ENCODE data around the gene SPRY2. TPM values are rescaled to one million over a fixed set of nuclear protein-coding genes. Genes with fewer than 3 reads are reported as not detected.
"Not testable (repeated sequence)": the region's sequence is repeated elsewhere in the genome, so short reads cannot be mapped to it uniquely, and the experiment has no call there.

SPRY2 gene
- total RNA-seq, 1 donor from 2014 or later: 20.9 TPM

- no peak for TF ChIP-seq CTCF (IDR thresholded peaks at IDR 0.05; ENCODE audit: insufficient read depth, low read length, poor library complexity, severe bottlenecking)
- no peak overlapping the region for H3K4me3 ChIP-seq (ENCODE audit: low read depth, low read length)
- DNase-seq (ENCODE audit: low read depth): no peak
- H3K36me3 ChIP-seq (ENCODE audit: control insufficient read depth, insufficient read depth, low read length): no peaks in the 10 kb centered on the region
- no peaks in the 10 kb centered on the region for H3K27me3 ChIP-seq (ENCODE audit: control insufficient read depth, insufficient read depth, low read length)
These were observed 7.4 kb upstream of the SPRY2 start for GRCh38 chr13:80348314-80348713.

DNA sequence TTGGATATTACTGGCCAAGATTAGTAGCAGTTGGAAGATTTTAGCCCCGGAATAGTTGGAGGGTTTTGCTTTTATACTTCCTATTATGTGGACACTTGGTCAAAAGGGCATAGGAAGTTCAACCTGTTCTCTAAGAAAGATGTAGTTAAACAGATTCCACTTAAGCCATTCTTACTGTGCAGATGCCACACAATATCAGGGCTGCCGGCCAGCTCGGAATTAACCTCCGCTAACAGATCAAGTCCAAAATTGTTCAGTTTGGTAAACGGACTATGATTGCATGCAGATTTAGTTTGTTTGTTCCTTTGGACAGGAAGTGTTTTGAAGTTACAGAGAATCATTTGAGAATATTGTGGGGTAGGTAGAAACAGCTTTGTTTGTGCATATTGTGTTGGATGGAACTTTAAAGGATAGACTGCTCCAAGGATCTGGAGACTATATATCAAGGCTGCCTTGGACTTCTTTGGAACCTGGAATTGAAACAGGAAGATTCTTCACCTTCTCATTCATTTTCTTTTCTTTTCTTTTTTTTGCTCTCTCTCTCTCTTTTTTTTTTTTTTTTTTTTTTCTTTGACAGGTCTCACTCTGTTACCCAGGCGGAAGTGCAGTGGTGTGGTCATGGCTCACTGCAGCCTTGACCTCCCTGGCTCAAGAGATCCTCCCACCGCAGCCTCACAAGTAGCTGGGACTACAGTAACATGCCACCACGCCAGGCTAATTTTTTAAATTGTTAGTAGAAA is 5.0 kb upstream of the SPRY2 start:
- Histone ChIP-seq H3K27me3 (ENCODE audit: control insufficient read depth, insufficient read depth, low read length) (no peaks in the 10 kb centered on the region), H3K36me3 (ENCODE audit: control insufficient read depth, insufficient read depth, low read length) (no peaks in the 10 kb centered on the region), H3K4me3 (ENCODE audit: low read depth, low read length) (no peak overlapping the region)
- TF ChIP-seq CTCF (IDR thresholded peaks at IDR 0.05; ENCODE audit: insufficient read depth, low read length, poor library complexity, severe bottlenecking): no peak
- DNase-seq (ENCODE audit: low read depth): no peak

DNA sequence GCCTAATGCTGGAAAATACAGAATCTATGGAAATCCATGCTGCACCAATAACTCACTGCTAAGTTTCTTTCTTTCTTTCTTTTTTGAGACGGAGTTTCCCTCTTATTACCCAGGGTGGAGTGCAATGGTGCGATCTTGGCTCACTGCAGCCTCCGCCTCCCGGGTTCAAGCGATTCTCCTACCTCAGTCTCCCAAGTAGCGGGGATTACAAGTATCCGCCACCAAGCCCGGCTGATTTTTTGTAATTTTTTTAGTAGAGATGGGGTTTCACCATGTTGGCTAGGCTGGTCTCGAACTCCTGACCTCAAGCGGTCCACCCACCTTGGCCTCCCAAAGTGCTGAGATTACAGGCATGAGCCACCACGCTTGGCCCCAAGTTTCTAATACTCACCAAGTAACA is 3.1 kb upstream of the SPRY2 start:
- not testable (repeated sequence) for H3K4me3 ChIP-seq (ENCODE audit: low read depth, low read length); H3K36me3 ChIP-seq (ENCODE audit: control insufficient read depth, insufficient read depth, low read length); DNase-seq (ENCODE audit: low read depth); H3K27me3 ChIP-seq (ENCODE audit: control insufficient read depth, insufficient read depth, low read length)

GRCh38 chr13:80342471-80343371 is 1.8 kb upstream of the SPRY2 start:
- TF ChIP-seq CTCF (IDR thresholded peaks at IDR 0.05; ENCODE audit: insufficient read depth, low read length, poor library complexity, severe bottlenecking): peak; percentile 68
- DNase-seq (ENCODE audit: low read depth): no peak
- H3K4me3 ChIP-seq (ENCODE audit: low read depth, low read length): peak overlapping the region; percentile 85
- no peaks in the 10 kb centered on the region for H3K27me3 ChIP-seq (ENCODE audit: control insufficient read depth, insufficient read depth, low read length)
- H3K36me3 ChIP-seq (ENCODE audit: control insufficient read depth, insufficient read depth, low read length): no peaks in the 10 kb centered on the region

DNA sequence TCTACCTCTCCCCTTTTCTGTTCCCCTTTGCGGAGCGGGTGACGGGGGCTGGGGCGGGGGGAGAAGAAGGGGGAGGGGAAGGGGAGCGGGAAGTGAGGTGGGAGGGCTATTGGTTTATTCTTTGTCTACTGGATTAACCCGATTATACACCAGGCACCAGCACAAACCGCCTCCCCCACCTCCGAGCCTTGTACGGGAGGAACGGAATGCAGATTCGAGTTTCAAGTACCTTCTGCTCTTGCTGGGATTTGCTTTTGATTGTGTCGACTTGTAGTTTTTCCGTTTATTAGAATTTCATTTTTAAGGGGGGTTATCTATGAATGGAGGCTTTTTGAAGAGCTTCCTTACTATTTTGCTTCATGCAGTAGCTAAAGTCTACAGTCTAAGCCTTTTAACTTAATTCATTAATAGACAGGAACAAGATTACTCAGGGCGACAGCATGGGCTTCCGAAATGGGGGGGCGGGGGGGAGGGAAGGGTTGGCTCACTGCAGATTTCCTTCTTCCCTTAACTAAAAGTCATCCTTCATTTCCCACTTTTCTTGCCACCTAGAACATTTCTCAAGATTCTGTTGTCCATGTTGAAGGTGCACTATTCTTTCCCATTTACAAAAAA is 937 bp upstream of the SPRY2 start:
- DNase-seq (ENCODE audit: low read depth): no peak
- H3K4me3 ChIP-seq (ENCODE audit: low read depth, low read length): peak overlapping the region; percentile 85
- TF ChIP-seq CTCF (IDR thresholded peaks at IDR 0.05; ENCODE audit: insufficient read depth, low read length, poor library complexity, severe bottlenecking): no peak
- no peaks in the 10 kb centered on the region for H3K27me3 ChIP-seq (ENCODE audit: control insufficient read depth, insufficient read depth, low read length)
- H3K36me3 ChIP-seq (ENCODE audit: control insufficient read depth, insufficient read depth, low read length): peaks cover 2% of the 10 kb centered on the region

GRCh38 chr13:80340651-80341100 is 250 bp downstream of the SPRY2 start:
- TF ChIP-seq CTCF (IDR thresholded peaks at IDR 0.05; ENCODE audit: insufficient read depth, low read length, poor library complexity, severe bottlenecking): no peak
- peak overlapping the region; percentile 85 for H3K4me3 ChIP-seq (ENCODE audit: low read depth, low read length)
- peaks cover 2% of the 10 kb centered on the region for H3K36me3 ChIP-seq (ENCODE audit: control insufficient read depth, insufficient read depth, low read length)
- H3K27me3 ChIP-seq (ENCODE audit: control insufficient read depth, insufficient read depth, low read length): no peaks in the 10 kb centered on the region
- no peak for DNase-seq (ENCODE audit: low read depth)
